Raji (cell line): ENCODE results near the gene TGFBR3.

Source experiments
- POLR2A ChIP-seq: IDR thresholded peaks from 2 replicates; pipeline ENCODE4 v1.6.1; 2011; ENCODE audit warnings: low read depth, low read length, control low read depth; ENCODE audit not compliant: insufficient read depth

TGFBR3 gene

DNA sequence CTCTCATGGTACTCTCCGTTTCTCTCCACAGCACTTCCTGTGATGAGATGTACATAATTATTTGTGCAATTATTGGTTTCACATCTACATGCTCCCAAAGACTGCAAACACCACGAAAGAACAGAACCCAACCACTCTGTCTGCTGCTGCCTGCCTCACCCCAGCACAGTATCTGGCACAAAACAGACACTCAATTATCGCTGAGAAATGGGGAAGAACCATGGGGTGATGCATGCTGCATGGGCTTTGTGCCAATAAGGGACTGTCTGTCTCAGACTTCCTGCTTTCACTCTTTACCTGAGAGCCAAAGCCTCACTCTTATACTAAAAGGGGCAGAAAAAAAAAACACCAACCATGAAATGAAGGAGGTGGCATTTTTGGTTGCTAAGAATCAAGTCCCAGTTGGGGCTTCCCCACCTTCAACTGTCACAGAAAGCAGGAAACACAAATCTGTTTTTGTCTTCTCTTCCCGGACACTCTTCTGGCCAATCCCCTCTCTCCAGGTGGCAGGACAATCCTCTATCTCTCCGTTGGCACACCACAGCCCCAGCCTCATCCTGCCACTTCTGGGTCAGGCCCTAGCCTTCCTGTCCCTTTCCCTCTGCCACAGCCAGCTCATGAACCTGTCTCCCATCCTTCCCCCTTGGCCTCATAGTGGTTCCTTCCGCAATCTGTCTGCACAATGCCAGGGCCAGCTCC lies 82.0 kb downstream of the TGFBR3 start:
- TF ChIP-seq POLR2A, result peak; percentile 53; the same call in 1 of the 2 replicates

GRCh38 chr1:91803123-91803522 lies 82.8 kb downstream of the TGFBR3 start:
- TF ChIP-seq POLR2A, result no peak

GRCh38 chr1:91801496-91802115 lies 84.3 kb downstream of the TGFBR3 start:
- no peak for TF ChIP-seq POLR2A

GRCh38 chr1:91799863-91800262 lies 86.1 kb downstream of the TGFBR3 start:
- no peak for TF ChIP-seq POLR2A

DNA sequence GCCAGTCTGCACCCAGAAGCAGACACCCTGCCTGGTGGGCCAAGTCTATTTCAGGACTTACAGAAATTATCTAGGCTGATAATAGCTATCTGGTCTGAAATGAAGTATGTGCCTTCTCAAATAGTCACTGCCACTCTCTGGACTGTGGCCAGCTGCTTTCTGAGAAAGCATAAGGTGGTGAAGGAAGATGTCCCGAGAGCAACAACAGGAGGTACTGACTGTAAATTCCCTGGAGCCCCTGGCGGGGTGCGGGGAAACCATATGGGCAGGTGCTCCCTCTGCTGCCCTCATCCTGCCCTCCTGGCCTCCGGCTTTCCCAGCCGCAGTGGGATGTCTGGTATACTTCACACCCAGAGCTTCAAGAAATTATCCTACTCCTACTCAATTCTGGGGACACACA lies 86.8 kb downstream of the TGFBR3 start:
- no peak for TF ChIP-seq POLR2A

DNA sequence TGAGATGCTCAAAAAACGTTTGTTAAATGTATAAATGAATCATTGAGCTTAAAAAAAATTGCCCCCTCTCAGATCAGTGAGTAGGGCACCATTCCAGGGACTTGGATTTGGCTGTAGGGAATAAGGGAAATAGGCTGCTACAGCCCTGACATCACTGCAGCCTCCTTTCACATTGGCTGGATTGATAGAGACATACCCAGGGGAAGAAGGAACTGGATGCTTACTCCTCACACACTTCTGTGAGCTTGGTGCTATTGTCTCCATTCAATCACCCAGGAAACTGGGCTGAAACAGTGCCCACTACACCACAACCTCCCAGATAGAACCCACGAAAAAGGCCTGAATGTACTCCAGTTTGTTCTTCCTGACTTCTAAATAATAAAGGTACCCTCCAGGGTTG lies 87.2 kb downstream of the TGFBR3 start:
- no peak for TF ChIP-seq POLR2A

- TF ChIP-seq POLR2A, result no peak
Observed at GRCh38 chr1:91798241-91798648, 87.7 kb downstream of the TGFBR3 start.

DNA sequence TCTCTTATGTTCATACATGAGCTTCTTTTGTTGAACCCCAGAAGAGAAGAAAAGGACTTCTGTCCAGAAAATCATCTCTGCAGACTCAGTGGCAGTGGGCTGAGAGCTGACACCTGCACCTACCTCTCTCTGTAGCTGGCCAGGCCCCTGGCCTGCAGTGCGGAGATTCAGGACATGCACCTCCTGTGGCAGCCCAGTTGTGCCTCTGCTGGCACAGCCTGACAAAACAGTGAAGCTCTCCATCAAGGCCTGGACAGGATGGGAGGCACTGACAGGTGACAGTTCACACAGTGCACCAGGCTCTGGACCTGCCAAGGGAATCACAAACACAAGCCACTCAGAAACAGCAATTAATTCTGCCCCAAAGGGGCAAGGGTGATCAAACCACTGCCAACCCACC lies 88.8 kb downstream of the TGFBR3 start:
- no peak for TF ChIP-seq POLR2A

DNA sequence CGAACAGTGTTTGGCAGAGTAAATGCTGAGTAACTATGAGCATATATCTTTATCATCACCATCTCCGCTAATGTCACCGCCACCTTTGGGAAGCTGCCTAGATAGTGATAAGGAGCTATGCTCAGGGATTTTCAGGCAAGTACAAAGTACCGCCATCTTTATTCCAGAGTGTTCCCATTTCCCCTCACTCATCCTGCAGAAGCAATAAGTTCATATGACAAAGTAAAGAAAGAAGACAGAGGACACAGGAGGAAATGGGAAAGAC lies 89.6 kb downstream of the TGFBR3 start:
- no peak for TF ChIP-seq POLR2A

DNA sequence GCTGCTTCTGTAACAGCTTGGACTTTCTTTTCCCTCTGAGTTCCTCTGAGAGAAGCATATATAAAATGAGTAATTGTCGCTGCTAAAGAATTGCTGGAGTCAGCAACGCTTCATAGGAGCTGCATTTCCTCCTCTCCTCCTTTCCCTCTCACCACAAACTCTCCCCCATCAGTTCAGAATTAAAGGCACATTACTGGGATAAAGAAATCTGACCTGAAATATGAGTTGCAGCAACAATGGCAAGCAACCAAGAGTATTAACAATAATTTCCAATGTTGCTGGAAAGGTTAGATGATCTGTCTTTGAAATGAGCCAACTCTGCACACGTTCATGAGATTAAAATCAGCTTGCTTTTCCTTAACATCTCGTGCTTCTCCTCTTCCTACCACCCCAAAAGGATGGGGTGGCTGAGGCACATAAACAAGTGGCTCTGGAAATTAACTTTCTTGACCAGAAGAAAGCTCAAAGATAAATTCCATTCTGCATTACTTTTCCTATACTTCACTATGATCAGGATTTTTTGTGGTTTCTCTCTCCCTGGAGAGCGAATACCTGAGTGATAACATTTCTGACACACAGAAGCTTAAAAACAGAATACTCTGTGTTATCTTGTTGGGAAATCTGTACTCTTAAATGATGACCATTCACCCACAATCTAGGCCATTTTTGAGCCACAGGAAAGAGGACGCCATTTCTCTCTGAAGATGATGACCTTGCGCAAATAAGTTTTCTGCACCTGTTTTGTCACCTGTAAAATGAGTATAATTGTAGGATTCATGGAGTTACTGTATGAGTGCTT lies 90.2 kb downstream of the TGFBR3 start:
- TF ChIP-seq POLR2A, result no peak

DNA sequence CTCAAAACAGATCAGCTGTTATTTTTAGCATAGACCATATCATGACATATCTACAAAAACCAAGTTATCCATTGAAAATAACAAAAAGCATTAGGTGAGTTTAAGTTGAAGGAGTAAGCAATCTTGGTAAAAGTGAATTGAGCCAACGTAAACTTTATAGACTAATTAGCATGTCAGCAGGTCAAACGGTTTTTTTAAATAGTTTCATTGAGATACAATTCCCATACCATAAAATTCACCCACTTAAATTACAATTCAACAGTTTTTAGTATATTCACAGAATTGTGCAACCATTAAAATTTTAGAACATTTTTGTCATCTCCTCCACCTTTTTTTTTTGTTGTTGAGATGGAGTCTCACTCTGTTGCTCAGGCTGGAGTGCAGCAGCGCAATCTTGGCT lies 92.1 kb downstream of the TGFBR3 start:
- no peak for TF ChIP-seq POLR2A

DNA sequence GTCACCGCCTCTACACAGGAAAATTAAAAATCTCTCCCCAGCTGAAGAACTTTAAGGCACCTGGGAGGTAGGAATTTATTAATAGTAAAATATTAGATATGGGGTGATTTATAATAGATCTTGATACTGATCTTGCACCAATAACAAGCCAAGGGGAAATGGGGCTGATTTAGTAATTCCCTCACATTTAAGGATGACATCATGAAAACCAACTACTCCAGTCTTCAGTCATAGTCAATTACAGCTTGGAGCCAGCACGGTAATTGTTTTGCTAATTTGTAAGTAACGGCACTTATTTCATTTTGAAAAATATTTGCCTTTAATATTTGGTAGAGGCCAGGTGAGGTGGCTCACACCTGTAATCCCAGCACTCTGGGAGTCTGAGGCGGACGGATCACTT lies 92.8 kb downstream of the TGFBR3 start:
- no peak for TF ChIP-seq POLR2A

GRCh38 chr1:91792489-91793071 lies 93.4 kb downstream of the TGFBR3 start:
- no peak for TF ChIP-seq POLR2A

GRCh38 chr1:91791691-91792488 lies 94.1 kb downstream of the TGFBR3 start:
- no peak for TF ChIP-seq POLR2A

- no peak for TF ChIP-seq POLR2A
Observed at GRCh38 chr1:91791103-91791502, 94.8 kb downstream of the TGFBR3 start.
